PFSK-1 (cell line): Measurements from ENCODE around the gene TNS3.

ENCODE experiments used
- FOXP2 ChIP-seq: optimal IDR thresholded peaks from 2 replicates; pipeline ENCODE3; 2011; ENCODE audit warnings: borderline replicate concordance, control low read depth, inconsistent platforms; ENCODE audit not compliant: insufficient read depth; ENCODE audit errors: extremely low read length, extremely low read depth
- POLR2AphosphoS5 ChIP-seq: IDR thresholded peaks from 2 replicates; pipeline ENCODE4 v1.6.1; 2012; ENCODE audit warnings: low read depth, mild to moderate bottlenecking, control low read depth, low read length, moderate library complexity
- REST ChIP-seq, 2 experiments: IDR thresholded peaks; 2 replicates each; pipeline versions ENCODE4 v1.6.1 to v1.8.0; 2011 to 2012; ENCODE audit warnings: low read depth in 2 of 2, low read length in 2 of 2, control low read depth in 1 of 2, inconsistent platforms in 1 of 2, mild to moderate bottlenecking in 1 of 2, moderate library complexity in 1 of 2; ENCODE audit not compliant: insufficient read depth in 1 of 2
- SIN3A ChIP-seq: IDR thresholded peaks from 2 replicates; pipeline ENCODE4 v1.6.1; 2012; ENCODE audit warnings: mild to moderate bottlenecking, low read length, moderate library complexity, borderline replicate concordance; ENCODE audit not compliant: insufficient read depth
- TAF1 ChIP-seq: IDR thresholded peaks from 2 replicates; pipeline ENCODE4 v1.6.1; 2012; ENCODE audit warnings: low read length, control low read depth, borderline replicate concordance; ENCODE audit not compliant: insufficient read depth

TNS3 gene

GRCh38 chr7:47349401-47349800, 232.5 kb downstream of the TNS3 start:
- TF ChIP-seq FOXP2 (no peak), SIN3A (no peak), REST (IDR thresholded peaks at IDR 0.05; ENCODE audit: insufficient read depth in 1 of 2, low read depth in 2 of 2, low read length in 2 of 2) (no peak), TAF1 (no peak), POLR2AphosphoS5 (no peak)

- TF ChIP-seq SIN3A = no peak
- TF ChIP-seq POLR2AphosphoS5 = no peak
- no peak for TF ChIP-seq REST (IDR thresholded peaks at IDR 0.05; ENCODE audit: insufficient read depth in 1 of 2, low read depth in 2 of 2, low read length in 2 of 2)
- no peak for TF ChIP-seq TAF1
These were observed 234.0 kb downstream of the TNS3 start for GRCh38 chr7:47347816-47348385.

- TF ChIP-seq FOXP2 = no peak
- no peak for TF ChIP-seq TAF1
- TF ChIP-seq REST (IDR thresholded peaks at IDR 0.05; ENCODE audit: insufficient read depth in 1 of 2, low read depth in 2 of 2, low read length in 2 of 2) = no peak
- no peak for TF ChIP-seq SIN3A
- TF ChIP-seq POLR2AphosphoS5 = no peak
These were observed 234.6 kb downstream of the TNS3 start for GRCh38 chr7:47347346-47347745.

GRCh38 chr7:47346377-47346914, 235.5 kb downstream of the TNS3 start:
- TF ChIP-seq REST (IDR thresholded peaks at IDR 0.05; ENCODE audit: insufficient read depth in 1 of 2, low read depth in 2 of 2, low read length in 2 of 2) (no peak), FOXP2 (no peak), SIN3A (no peak), TAF1 (no peak), POLR2AphosphoS5 (no peak)
